GM21515 (cell line): ENCODE data around the gene ENTR1.

ENCODE experiments used
- ATAC-seq: cut with Tn5 transposase; IDR thresholded peaks from one replicate; pipeline ENCODE4 v1.9.1; 2021; ENCODE audit not compliant: unreplicated experiment

Gene ENTR1

GRCh38 chr9:136410500-136411287, at the start of gene ENTR1, which contains the start of gene PMPCA:
Gene ENTR1 (minus strand): TSS chr9:136410614. CDS start chr9:136410397, 217 bp downstream.
Gene PMPCA (plus strand): TSS chr9:136410658. CDS start chr9:136410669, 11 bp downstream.
- peak; percentile 79 for ATAC-seq

GRCh38 chr9:136459425-136459824, 49.0 kb upstream of the ENTR1 start:
- ATAC-seq, result no peak

GRCh38 chr9:136457326-136457725, 46.9 kb upstream of the ENTR1 start:
- ATAC-seq, result no peak

GRCh38 chr9:136456258-136456657, 45.8 kb upstream of the ENTR1 start:
- ATAC-seq, result no peak

- ATAC-seq, result no peak
Measured at GRCh38 chr9:136455043-136456002, 44.9 kb upstream of the ENTR1 start.

GRCh38 chr9:136454026-136454796, 43.8 kb upstream of the ENTR1 start:
- ATAC-seq, result no peak

GRCh38 chr9:136453326-136453725, 42.9 kb upstream of the ENTR1 start:
- no peak for ATAC-seq

- no peak for ATAC-seq
Measured at GRCh38 chr9:136451221-136451877, 40.9 kb upstream of the ENTR1 start.

GRCh38 chr9:136448655-136449054, 38.2 kb upstream of the ENTR1 start:
- ATAC-seq, result no peak

GRCh38 chr9:136447173-136447778, 36.9 kb upstream of the ENTR1 start:
- no peak for ATAC-seq

- ATAC-seq, result no peak
Measured at GRCh38 chr9:136445799-136446198, 35.4 kb upstream of the ENTR1 start.

GRCh38 chr9:136444102-136444501, 33.7 kb upstream of the ENTR1 start:
- no peak for ATAC-seq

- ATAC-seq, result no peak
Measured at GRCh38 chr9:136443687-136444086, 33.3 kb upstream of the ENTR1 start.

- no peak for ATAC-seq
Measured at GRCh38 chr9:136443087-136443486, 32.7 kb upstream of the ENTR1 start.

GRCh38 chr9:136442265-136442664, 31.9 kb upstream of the ENTR1 start:
- ATAC-seq, result no peak

GRCh38 chr9:136441681-136442245, 31.3 kb upstream of the ENTR1 start:
- ATAC-seq, result no peak

- ATAC-seq, result no peak
Measured at GRCh38 chr9:136441191-136441680, 30.8 kb upstream of the ENTR1 start.

GRCh38 chr9:136439481-136440408, 29.3 kb upstream of the ENTR1 start, which contains the start of gene INPP5E:
Gene INPP5E (minus strand): TSS chr9:136439845. CDS start chr9:136439419, 426 bp downstream.
- peak; percentile 59 for ATAC-seq
